SJSA1 (cell line): ENCODE measurements around the gene TSN. TPM values are rescaled to one million over a fixed set of nuclear protein-coding genes. Genes with fewer than 3 reads are reported as not detected.
"Not testable (repeated sequence)": the region's sequence is repeated elsewhere in the genome, so short reads cannot be mapped to it uniquely, and the experiment has no call there.

Experiments
- DNase-seq, 2 experiments: peaks; one replicate each; pipeline ENCODE4 v3.0.0-alpha.2; 2015 to 2020; ENCODE audit warnings: low spot score in 2 of 2, low read depth in 1 of 2
- H3K27ac ChIP-seq: fragments of 250-450 bp; sonication (Bioruptor Pico); 2 replicates; pipeline ENCODE4 v1.5.1; 2020; ENCODE audit warnings: mild to moderate bottlenecking, moderate library complexity
- H3K27me3 ChIP-seq: fragments of 250-450 bp; sonication (Bioruptor Pico); replicated peaks from 2 replicates; pipeline ENCODE4 v1.5.1; 2020; ENCODE audit warnings: mild to moderate bottlenecking, moderate library complexity
- H3K36me3 ChIP-seq: fragments of 250-450 bp; sonication (Bioruptor Pico); 2 replicates; pipeline ENCODE4 v1.5.1; 2020; ENCODE audit warnings: mild to moderate bottlenecking
- H3K4me1 ChIP-seq: fragments of 250-450 bp; sonication (Bioruptor Pico); replicated peaks from 2 replicates; pipeline ENCODE4 v1.6.1; 2021; ENCODE audit warnings: mild to moderate bottlenecking
- H3K4me3 ChIP-seq: fragments of 250-450 bp; sonication (Bioruptor Pico); 2 replicates; pipeline ENCODE4 v1.5.1; 2020; ENCODE audit warnings: mild to moderate bottlenecking
- H3K9me3 ChIP-seq: fragments of 250-450 bp; sonication (Bioruptor Pico); replicated peaks from 2 replicates; pipeline ENCODE4 v1.5.1; 2020; ENCODE audit warnings: mild to moderate bottlenecking
- total RNA-seq: library from RNA; depleted of rRNA; stranded (reverse); fragments of >200 nt; shearing (Covaris generic); gene quantifications from 2 replicates; pipeline ENCODE4 v1.2.3, GENCODE V29; 2014

TSN gene
- total RNA-seq, 1 experiment from 2014 or later, result 89.6 TPM

GRCh38 chr2:121796239-121796638, 40.8 kb downstream of the TSN start:
- DNase-seq, result no peak
- no peaks in the 10 kb centered on the region for H3K9me3 ChIP-seq

DNA sequence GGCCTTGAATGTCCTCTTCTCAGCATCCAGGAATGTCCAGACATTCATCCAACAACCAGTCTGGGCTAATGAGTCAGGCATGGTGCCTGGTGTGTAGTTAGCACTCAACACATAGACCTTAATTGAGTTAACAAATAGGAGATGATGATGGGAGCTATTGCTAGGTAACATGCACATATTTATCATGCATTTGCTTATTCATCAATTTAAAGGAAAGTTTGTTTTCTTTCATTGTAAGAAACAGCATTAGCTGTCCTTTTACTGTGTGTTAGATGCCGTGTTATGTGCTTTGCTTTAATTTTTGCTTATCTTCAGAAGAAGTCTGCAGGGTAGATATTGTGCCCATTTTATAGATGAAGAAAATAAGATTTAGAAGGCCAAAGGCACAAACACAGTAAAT, 43.2 kb downstream of the TSN start:
- Histone ChIP-seq H3K4me1 (no peaks in the 10 kb centered on the region), H3K9me3 (no peaks in the 10 kb centered on the region), H3K36me3 (no peaks in the 10 kb centered on the region), H3K4me3 (no peak overlapping the region), H3K27ac (no peak overlapping the region), H3K27me3 (peaks cover 8% of the 10 kb centered on the region; the same call in 1 of the 2 replicates)
- no peak for DNase-seq

More at GRCh38 chr2:121796239-121796638, 40.8 kb downstream of the TSN start:
- no peak overlapping the region for H3K4me3 ChIP-seq
- no peak overlapping the region for H3K27ac ChIP-seq
- H3K36me3 ChIP-seq, result no peaks in the 10 kb centered on the region
- H3K4me1 ChIP-seq, result no peaks in the 10 kb centered on the region
- H3K27me3 ChIP-seq, result peaks cover 8% of the 10 kb centered on the region; the same call in 1 of the 2 replicates

DNA sequence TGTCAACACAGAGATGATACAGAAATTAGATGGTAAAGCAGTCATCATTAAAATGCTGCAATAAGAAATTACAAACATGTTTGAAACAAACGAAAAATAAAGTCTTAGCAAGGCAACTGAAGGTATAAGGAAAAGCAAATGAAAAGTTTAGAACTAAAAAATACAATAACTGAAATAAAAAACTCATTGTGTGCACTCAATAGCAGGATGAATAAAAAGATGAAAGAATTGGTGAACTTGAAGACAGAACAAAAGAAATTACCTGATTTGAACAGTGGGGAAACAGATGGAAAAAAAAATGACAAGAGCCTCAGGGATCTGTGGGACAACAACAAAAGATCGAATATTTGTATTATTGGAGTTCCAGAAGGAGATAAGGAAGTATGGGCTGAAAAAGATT, 46.5 kb downstream of the TSN start:
- H3K4me3 ChIP-seq, result no peak overlapping the region
- peaks cover 6% of the 10 kb centered on the region; the same call in 1 of the 2 replicates for H3K4me1 ChIP-seq
- no peak overlapping the region for H3K27ac ChIP-seq
- H3K9me3 ChIP-seq, result no peaks in the 10 kb centered on the region
- peaks cover 10% of the 10 kb centered on the region; the same call in 1 of the 2 replicates for H3K27me3 ChIP-seq
- no peak for DNase-seq
- H3K36me3 ChIP-seq, result no peaks in the 10 kb centered on the region

DNA sequence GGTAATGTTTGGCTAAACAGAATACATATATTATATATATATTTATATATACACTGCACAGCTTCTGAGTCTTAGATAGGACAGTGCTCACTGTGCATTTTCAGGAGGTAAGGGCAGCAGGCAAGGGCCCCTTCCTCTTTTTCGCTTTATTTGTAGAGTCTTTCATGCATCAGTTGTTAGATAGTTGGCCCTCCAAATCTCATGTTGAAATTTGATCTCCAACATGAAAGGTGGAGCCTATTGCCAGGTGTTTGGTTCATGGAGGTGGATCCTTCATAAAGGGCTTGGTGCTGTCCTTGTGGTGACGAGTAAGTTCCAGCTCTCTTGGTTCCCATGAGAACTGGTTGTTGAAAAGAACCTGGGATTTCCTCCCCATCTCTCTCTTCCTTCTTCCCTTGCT, 48.1 kb downstream of the TSN start:
- peaks cover 6% of the 10 kb centered on the region; the same call in 1 of the 2 replicates for H3K4me1 ChIP-seq
- DNase-seq, result no peak
- H3K36me3 ChIP-seq, result no peaks in the 10 kb centered on the region
- no peak overlapping the region for H3K4me3 ChIP-seq
- no peaks in the 10 kb centered on the region for H3K9me3 ChIP-seq
- peaks cover 10% of the 10 kb centered on the region; the same call in 1 of the 2 replicates for H3K27me3 ChIP-seq
- H3K27ac ChIP-seq, result no peak overlapping the region

GRCh38 chr2:121804340-121804739, 48.9 kb downstream of the TSN start:
- peak; percentile 25 to 62 for DNase-seq
- H3K9me3 ChIP-seq, result no peaks in the 10 kb centered on the region
- H3K27ac ChIP-seq, result no peak overlapping the region
- H3K36me3 ChIP-seq, result no peaks in the 10 kb centered on the region
- H3K4me1 ChIP-seq, result peaks cover 6% of the 10 kb centered on the region; the same call in 1 of the 2 replicates
- 0 out of 2 replicates have a peak, but pooled peaks cover 6% of the 10 kb centered on the region for H3K27me3 ChIP-seq
- H3K4me3 ChIP-seq, result no peak overlapping the region

- Histone ChIP-seq H3K27me3 (0 out of 2 replicates have a peak, but pooled peaks cover 3% of the 10 kb centered on the region), H3K27ac (no peak overlapping the region), H3K4me3 (no peak overlapping the region), H3K9me3 (no peaks in the 10 kb centered on the region), H3K36me3 (no peaks in the 10 kb centered on the region), H3K4me1 (peaks cover 6% of the 10 kb centered on the region; the same call in 1 of the 2 replicates)
- no peak for DNase-seq
Observed at GRCh38 chr2:121804997-121805765, 49.7 kb downstream of the TSN start.

GRCh38 chr2:121805766-121806143, 50.3 kb downstream of the TSN start:
- Histone ChIP-seq H3K27ac (no peak overlapping the region), H3K4me1 (peaks cover 6% of the 10 kb centered on the region; the same call in 1 of the 2 replicates), H3K4me3 (no peak overlapping the region), H3K36me3 (no peaks in the 10 kb centered on the region), H3K27me3 (0 out of 2 replicates have a peak, but pooled peaks cover 3% of the 10 kb centered on the region), H3K9me3 (no peaks in the 10 kb centered on the region)
- DNase-seq, result no peak

- H3K36me3 ChIP-seq, H3K27me3 ChIP-seq, H3K27ac ChIP-seq, H3K9me3 ChIP-seq, H3K4me1 ChIP-seq, DNase-seq, H3K4me3 ChIP-seq: not testable (repeated sequence)
Observed at GRCh38 chr2:121807771-121808170, 52.3 kb downstream of the TSN start.

GRCh38 chr2:121809607-121810006, 54.2 kb downstream of the TSN start:
- no peak for DNase-seq
- 0 out of 2 replicates have a peak, but pooled peaks cover 3% of the 10 kb centered on the region for H3K27me3 ChIP-seq
- H3K27ac ChIP-seq, result no peak overlapping the region
- H3K4me1 ChIP-seq, result peaks cover 3% of the 10 kb centered on the region; the same call in 1 of the 2 replicates
- no peak overlapping the region for H3K4me3 ChIP-seq
- no peaks in the 10 kb centered on the region for H3K36me3 ChIP-seq
- H3K9me3 ChIP-seq, result no peaks in the 10 kb centered on the region

DNA sequence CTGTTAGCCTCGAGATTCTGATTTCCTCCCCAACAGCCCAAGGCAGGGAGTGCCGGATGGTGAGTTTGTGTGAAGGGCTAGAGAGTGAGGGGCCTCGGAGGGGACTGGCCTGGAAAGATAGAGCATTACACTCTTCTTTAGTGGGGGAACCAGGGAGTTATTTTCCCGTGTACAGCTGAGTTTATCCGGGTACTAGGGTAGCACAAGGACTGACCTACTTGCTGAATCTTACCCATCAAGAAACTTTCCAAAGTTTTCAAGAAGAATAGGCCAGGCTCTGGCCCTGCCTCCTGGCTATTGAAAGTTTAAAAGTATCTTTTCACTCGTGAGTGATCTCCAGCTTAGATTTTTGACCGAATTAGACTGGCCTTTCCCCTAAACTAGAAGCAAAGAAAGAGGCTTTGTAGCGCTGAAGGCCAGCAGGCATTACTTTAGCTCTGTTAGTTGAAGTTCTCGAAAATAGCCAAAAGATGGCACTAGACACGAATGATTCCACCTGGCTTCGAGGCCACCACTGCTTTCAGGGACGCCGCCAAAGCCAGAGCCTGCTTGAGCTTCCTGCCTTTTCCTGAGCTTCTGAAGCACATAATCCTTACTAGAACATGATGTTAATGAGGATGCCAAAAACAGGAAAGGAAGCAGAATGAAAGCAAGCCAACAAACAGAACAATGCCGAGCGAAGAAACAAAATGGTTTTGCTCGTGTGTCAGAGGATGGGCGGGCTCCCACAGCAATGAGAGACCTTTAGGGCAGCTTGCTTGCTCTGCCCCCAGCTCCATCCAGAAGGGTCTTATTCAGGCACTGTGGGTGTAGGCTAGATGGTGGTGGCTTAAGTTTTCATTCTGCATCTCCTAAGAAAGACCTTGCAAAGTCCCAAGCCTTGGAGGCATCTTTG, 55.8 kb downstream of the TSN start:
- no peak overlapping the region for H3K4me3 ChIP-seq
- H3K27ac ChIP-seq, result no peak overlapping the region
- H3K4me1 ChIP-seq, result no peaks in the 10 kb centered on the region
- DNase-seq, result peak in 1 of 2 experiments; percentile 29
- no peaks in the 10 kb centered on the region for H3K9me3 ChIP-seq
- H3K36me3 ChIP-seq, result no peaks in the 10 kb centered on the region
- H3K27me3 ChIP-seq, result 0 out of 2 replicates have a peak, but pooled peaks cover under 1% of the 10 kb centered on the region

DNA sequence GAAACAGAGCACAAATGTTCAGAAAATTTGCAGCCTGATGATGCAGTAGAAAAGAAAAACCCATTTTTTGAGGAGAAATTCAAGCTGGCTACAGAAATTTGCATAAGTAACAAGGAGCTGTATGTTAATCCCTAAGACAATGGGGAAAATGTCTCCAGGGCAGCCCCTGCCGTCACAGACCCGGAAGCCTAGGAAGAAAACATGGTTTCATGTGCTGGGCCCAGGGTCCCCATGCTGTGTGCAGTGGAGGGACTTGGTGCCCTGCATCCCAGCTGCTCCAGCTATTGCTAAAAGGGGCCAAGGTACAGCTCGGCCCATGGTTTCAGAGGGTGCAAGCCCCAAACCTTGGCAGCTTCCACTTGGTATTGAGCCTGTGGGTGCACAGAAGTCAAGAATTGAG, 57.6 kb downstream of the TSN start:
- not testable (repeated sequence) for H3K27ac ChIP-seq, H3K4me1 ChIP-seq, H3K27me3 ChIP-seq, H3K36me3 ChIP-seq, H3K9me3 ChIP-seq, DNase-seq, H3K4me3 ChIP-seq

- Histone ChIP-seq H3K4me3 (no peak overlapping the region), H3K9me3 (no peaks in the 10 kb centered on the region), H3K4me1 (no peaks in the 10 kb centered on the region)
Observed at GRCh38 chr2:121815216-121815615, 59.8 kb downstream of the TSN start.

GRCh38 chr2:121816797-121817196, 61.3 kb downstream of the TSN start:
- no peak for DNase-seq
- Histone ChIP-seq H3K9me3 (no peaks in the 10 kb centered on the region), H3K27ac (no peak overlapping the region), H3K27me3 (peaks cover 13% of the 10 kb centered on the region), H3K4me3 (no peak overlapping the region), H3K4me1 (no peaks in the 10 kb centered on the region), H3K36me3 (no peaks in the 10 kb centered on the region)

More at GRCh38 chr2:121815216-121815615, 59.8 kb downstream of the TSN start:
- H3K27ac ChIP-seq, result no peak overlapping the region
- DNase-seq, result no peak
- H3K27me3 ChIP-seq, result peaks cover 10% of the 10 kb centered on the region
- no peaks in the 10 kb centered on the region for H3K36me3 ChIP-seq

DNA sequence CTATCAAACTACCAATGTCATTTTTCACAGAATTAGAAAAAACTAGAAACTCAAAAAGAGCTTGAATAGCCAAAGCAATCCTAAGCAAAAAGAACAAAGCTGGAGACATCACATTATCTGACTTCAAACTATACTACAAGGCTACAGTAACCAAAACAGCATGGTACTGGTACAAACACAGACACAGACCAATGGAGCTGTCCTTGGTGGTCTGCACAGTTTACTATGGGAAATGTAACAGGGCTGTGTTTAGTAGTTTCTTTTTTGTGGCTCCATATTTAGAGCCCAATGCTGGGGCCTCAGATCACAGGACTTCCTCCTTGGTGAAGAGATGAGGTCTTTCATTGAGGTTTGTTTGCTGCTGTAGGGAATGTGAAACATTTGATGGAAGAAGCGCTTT, 61.9 kb downstream of the TSN start:
- H3K36me3 ChIP-seq, DNase-seq, H3K27ac ChIP-seq, H3K4me3 ChIP-seq, H3K4me1 ChIP-seq, H3K9me3 ChIP-seq: not testable (repeated sequence)
- peaks cover 13% of the 10 kb centered on the region for H3K27me3 ChIP-seq
